ENCODE measurements around the gene DSTN.

DSTN gene

GRCh38 chr20:17640146-17640874 is 70.4 kb downstream of the DSTN start:
- H3K36me3 ChIP-seq (ENCODE audit: insufficient read depth, low read length), result no peaks in the 10 kb centered on the region
- no peak overlapping the region for H2AFZ ChIP-seq (ENCODE audit: low read depth, low read length)
- no peaks in the 10 kb centered on the region for H3K27me3 ChIP-seq (ENCODE audit: insufficient read depth, low read length)
- H3K4me3 ChIP-seq (ENCODE audit: low read length), result no peak overlapping the region
- H3K9me3 ChIP-seq (ENCODE audit: low read length), result no peaks in the 10 kb centered on the region
- peaks cover 38% of the 10 kb centered on the region for H3K4me1 ChIP-seq (ENCODE audit: insufficient read depth, low read length)

- Histone ChIP-seq H3K4me1 (ENCODE audit: insufficient read depth, low read length) (peaks cover 34% of the 10 kb centered on the region), H3K36me3 (ENCODE audit: insufficient read depth, low read length) (no peaks in the 10 kb centered on the region), H3K9me3 (ENCODE audit: low read length) (no peaks in the 10 kb centered on the region), H3K27me3 (ENCODE audit: insufficient read depth, low read length) (no peaks in the 10 kb centered on the region), H2AFZ (ENCODE audit: low read depth, low read length) (no peak overlapping the region), H3K4me3 (ENCODE audit: low read length) (no peak overlapping the region)
Measured at GRCh38 chr20:17640875-17641378, 71.1 kb downstream of the DSTN start.

- Histone ChIP-seq H3K4me3 (ENCODE audit: low read length) (no peak overlapping the region), H3K9me3 (ENCODE audit: low read length) (no peaks in the 10 kb centered on the region), H3K27me3 (ENCODE audit: insufficient read depth, low read length) (no peaks in the 10 kb centered on the region), H3K36me3 (ENCODE audit: insufficient read depth, low read length) (no peaks in the 10 kb centered on the region), H2AFZ (ENCODE audit: low read depth, low read length) (no peak overlapping the region), H3K4me1 (ENCODE audit: insufficient read depth, low read length) (peaks cover 28% of the 10 kb centered on the region)
Measured at GRCh38 chr20:17641520-17641964, 71.7 kb downstream of the DSTN start.

- no peak overlapping the region for H3K4me3 ChIP-seq (ENCODE audit: low read length)
- H2AFZ ChIP-seq (ENCODE audit: low read depth, low read length), result no peak overlapping the region
- H3K4me1 ChIP-seq (ENCODE audit: insufficient read depth, low read length), result peaks cover 24% of the 10 kb centered on the region
- no peaks in the 10 kb centered on the region for H3K27me3 ChIP-seq (ENCODE audit: insufficient read depth, low read length)
- H3K36me3 ChIP-seq (ENCODE audit: insufficient read depth, low read length), result no peaks in the 10 kb centered on the region
- H3K9me3 ChIP-seq (ENCODE audit: low read length), result no peaks in the 10 kb centered on the region
Measured at GRCh38 chr20:17641993-17642392, 72.1 kb downstream of the DSTN start.

- Histone ChIP-seq H3K9me3 (ENCODE audit: low read length) (no peaks in the 10 kb centered on the region), H3K4me3 (ENCODE audit: low read length) (no peak overlapping the region), H3K4me1 (ENCODE audit: insufficient read depth, low read length) (peaks cover 24% of the 10 kb centered on the region), H2AFZ (ENCODE audit: low read depth, low read length) (no peak overlapping the region), H3K36me3 (ENCODE audit: insufficient read depth, low read length) (no peaks in the 10 kb centered on the region), H3K27me3 (ENCODE audit: insufficient read depth, low read length) (no peaks in the 10 kb centered on the region)
Measured at GRCh38 chr20:17642404-17643269, 72.8 kb downstream of the DSTN start.

- no peak overlapping the region for H2AFZ ChIP-seq (ENCODE audit: low read depth, low read length)
- H3K9me3 ChIP-seq (ENCODE audit: low read length), result no peaks in the 10 kb centered on the region
- no peaks in the 10 kb centered on the region for H3K36me3 ChIP-seq (ENCODE audit: insufficient read depth, low read length)
- no peak overlapping the region for H3K4me3 ChIP-seq (ENCODE audit: low read length)
- no peaks in the 10 kb centered on the region for H3K27me3 ChIP-seq (ENCODE audit: insufficient read depth, low read length)
- H3K4me1 ChIP-seq (ENCODE audit: insufficient read depth, low read length), result peaks cover 31% of the 10 kb centered on the region
Measured at GRCh38 chr20:17643531-17644188, 73.8 kb downstream of the DSTN start.

GRCh38 chr20:17644451-17644850 is 74.6 kb downstream of the DSTN start:
- Histone ChIP-seq H3K27me3 (ENCODE audit: insufficient read depth, low read length) (no peaks in the 10 kb centered on the region), H3K9me3 (ENCODE audit: low read length) (no peaks in the 10 kb centered on the region), H2AFZ (ENCODE audit: low read depth, low read length) (no peak overlapping the region), H3K4me1 (ENCODE audit: insufficient read depth, low read length) (peaks cover 38% of the 10 kb centered on the region), H3K36me3 (ENCODE audit: insufficient read depth, low read length) (no peaks in the 10 kb centered on the region), H3K4me3 (ENCODE audit: low read length) (no peak overlapping the region)

GRCh38 chr20:17645010-17645409 is 75.1 kb downstream of the DSTN start:
- no peaks in the 10 kb centered on the region for H3K9me3 ChIP-seq (ENCODE audit: low read length)
- H3K4me1 ChIP-seq (ENCODE audit: insufficient read depth, low read length), result peaks cover 38% of the 10 kb centered on the region
- no peak overlapping the region for H2AFZ ChIP-seq (ENCODE audit: low read depth, low read length)
- H3K36me3 ChIP-seq (ENCODE audit: insufficient read depth, low read length), result no peaks in the 10 kb centered on the region
- no peaks in the 10 kb centered on the region for H3K27me3 ChIP-seq (ENCODE audit: insufficient read depth, low read length)
- H3K4me3 ChIP-seq (ENCODE audit: low read length), result no peak overlapping the region

- no peaks in the 10 kb centered on the region for H3K27me3 ChIP-seq (ENCODE audit: insufficient read depth, low read length)
- no peaks in the 10 kb centered on the region for H3K36me3 ChIP-seq (ENCODE audit: insufficient read depth, low read length)
- no peaks in the 10 kb centered on the region for H3K9me3 ChIP-seq (ENCODE audit: low read length)
- H3K4me1 ChIP-seq (ENCODE audit: insufficient read depth, low read length), result peaks cover 36% of the 10 kb centered on the region
- no peak overlapping the region for H3K4me3 ChIP-seq (ENCODE audit: low read length)
- H2AFZ ChIP-seq (ENCODE audit: low read depth, low read length), result no peak overlapping the region
Measured at GRCh38 chr20:17645546-17646208, 75.8 kb downstream of the DSTN start.

GRCh38 chr20:17646209-17646960 is 76.5 kb downstream of the DSTN start:
- H3K36me3 ChIP-seq (ENCODE audit: insufficient read depth, low read length), result no peaks in the 10 kb centered on the region
- no peaks in the 10 kb centered on the region for H3K9me3 ChIP-seq (ENCODE audit: low read length)
- H3K4me3 ChIP-seq (ENCODE audit: low read length), result no peak overlapping the region
- peaks cover 36% of the 10 kb centered on the region for H3K4me1 ChIP-seq (ENCODE audit: insufficient read depth, low read length)
- no peaks in the 10 kb centered on the region for H3K27me3 ChIP-seq (ENCODE audit: insufficient read depth, low read length)
- no peak overlapping the region for H2AFZ ChIP-seq (ENCODE audit: low read depth, low read length)

GRCh38 chr20:17646961-17647301 is 77.1 kb downstream of the DSTN start:
- Histone ChIP-seq H2AFZ (ENCODE audit: low read depth, low read length) (no peak overlapping the region), H3K36me3 (ENCODE audit: insufficient read depth, low read length) (no peaks in the 10 kb centered on the region), H3K4me3 (ENCODE audit: low read length) (no peak overlapping the region), H3K9me3 (ENCODE audit: low read length) (no peaks in the 10 kb centered on the region), H3K27me3 (ENCODE audit: insufficient read depth, low read length) (no peaks in the 10 kb centered on the region), H3K4me1 (ENCODE audit: insufficient read depth, low read length) (peaks cover 36% of the 10 kb centered on the region)

Data from neuron (in vitro differentiated cells).